Measurements from ENCODE around the gene D2HGDH. TPM values are rescaled to one million over a fixed set of nuclear protein-coding genes. Genes with fewer than 3 reads are reported as not detected.
A peak's percentile ranks its signal among the peaks of the same experiment; 100 is the strongest.

D2HGDH gene
- total and polyA plus RNA-seq, 10 of the 15 experiments (the other 5 are each of a cell fraction or from before 2014, with no cell fraction given), result 0.52 to 32.1 (median 11.0) TPM

DNA sequence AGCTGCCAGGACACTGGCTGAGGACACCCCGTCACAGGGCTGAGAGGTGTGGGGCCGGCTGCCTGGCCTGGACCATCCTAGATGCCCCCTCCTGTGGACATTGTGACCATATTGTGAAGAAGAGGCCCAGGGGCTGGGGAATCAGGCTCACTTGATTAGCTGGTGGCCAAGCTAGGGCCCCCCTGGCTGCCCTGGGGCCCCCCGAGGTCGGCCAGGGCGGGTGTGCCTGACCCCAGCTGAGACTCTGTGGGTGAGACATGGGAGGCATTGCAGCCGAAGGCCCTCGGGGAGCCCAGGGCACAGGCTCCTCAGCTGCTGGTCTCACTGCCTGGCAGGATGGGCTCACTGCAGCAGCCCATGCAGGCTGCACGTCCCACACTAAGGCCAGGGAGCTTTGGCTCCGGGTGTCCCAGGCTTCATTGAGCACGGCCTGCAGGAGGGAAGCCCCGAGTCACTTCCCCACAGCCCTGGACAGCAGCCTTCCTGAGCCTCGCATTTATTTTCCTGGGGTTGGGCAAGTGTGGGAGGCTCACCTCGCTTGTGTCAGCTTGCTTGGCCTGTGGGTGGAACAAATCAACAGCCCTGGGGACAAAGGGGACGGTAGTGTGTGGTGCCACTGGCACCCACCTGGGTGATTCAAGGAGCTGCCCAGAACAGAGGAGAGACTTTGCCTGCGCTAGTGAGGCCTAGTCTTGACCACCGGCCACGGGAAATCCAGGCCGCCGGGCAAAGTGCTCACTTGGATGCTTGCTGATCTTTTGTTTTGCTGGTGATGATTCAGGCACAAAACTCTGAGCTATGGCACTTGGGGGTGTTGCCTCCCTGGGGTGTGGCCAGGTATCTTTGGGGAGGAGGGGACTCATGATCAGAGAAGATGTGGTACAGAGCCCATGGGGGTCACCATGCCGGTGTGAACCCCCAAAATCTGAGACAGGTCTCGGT lies 43.5 kb downstream of the D2HGDH start:
- FAIRE-seq, result no peak
- TF ChIP-seq WRNIP1 (IDR thresholded peaks at IDR 0.05; ENCODE audit: borderline replicate concordance, low read depth, low read length) (no peak), ZBED1 (IDR thresholded peaks at IDR 0.05; ENCODE audit: borderline replicate concordance) (no peak), CTCF (IDR thresholded peaks at IDR 0.05 in 2 of 3, conservative IDR thresholded peaks at IDR 0.05 in 1 of 3; ENCODE audit: control insufficient read depth in 2 of 3, extremely low read depth in 1 of 3, insufficient read depth in 1 of 3, low read depth in 3 of 3, low read length in 3 of 3) (no peak), CBX5 (IDR thresholded peaks at IDR 0.05; ENCODE audit: low read depth) (no peak), HDAC6 (IDR thresholded peaks at IDR 0.05; ENCODE audit: unreplicated experiment) (no peak), E2F8 (IDR thresholded peaks at IDR 0.05; ENCODE audit: low read depth, partially characterized antibody) (no peak), MXI1 (IDR thresholded peaks at IDR 0.05; ENCODE audit: low read depth, low read length) (no peak), E4F1 (IDR thresholded peaks at IDR 0.05; ENCODE audit: borderline replicate concordance, partially characterized antibody) (no peak), NRF1 (conservative IDR thresholded peaks at IDR 0.05; ENCODE audit: low read depth, low read length) (no peak)
- TF ChIP-seq, protein P1, sequence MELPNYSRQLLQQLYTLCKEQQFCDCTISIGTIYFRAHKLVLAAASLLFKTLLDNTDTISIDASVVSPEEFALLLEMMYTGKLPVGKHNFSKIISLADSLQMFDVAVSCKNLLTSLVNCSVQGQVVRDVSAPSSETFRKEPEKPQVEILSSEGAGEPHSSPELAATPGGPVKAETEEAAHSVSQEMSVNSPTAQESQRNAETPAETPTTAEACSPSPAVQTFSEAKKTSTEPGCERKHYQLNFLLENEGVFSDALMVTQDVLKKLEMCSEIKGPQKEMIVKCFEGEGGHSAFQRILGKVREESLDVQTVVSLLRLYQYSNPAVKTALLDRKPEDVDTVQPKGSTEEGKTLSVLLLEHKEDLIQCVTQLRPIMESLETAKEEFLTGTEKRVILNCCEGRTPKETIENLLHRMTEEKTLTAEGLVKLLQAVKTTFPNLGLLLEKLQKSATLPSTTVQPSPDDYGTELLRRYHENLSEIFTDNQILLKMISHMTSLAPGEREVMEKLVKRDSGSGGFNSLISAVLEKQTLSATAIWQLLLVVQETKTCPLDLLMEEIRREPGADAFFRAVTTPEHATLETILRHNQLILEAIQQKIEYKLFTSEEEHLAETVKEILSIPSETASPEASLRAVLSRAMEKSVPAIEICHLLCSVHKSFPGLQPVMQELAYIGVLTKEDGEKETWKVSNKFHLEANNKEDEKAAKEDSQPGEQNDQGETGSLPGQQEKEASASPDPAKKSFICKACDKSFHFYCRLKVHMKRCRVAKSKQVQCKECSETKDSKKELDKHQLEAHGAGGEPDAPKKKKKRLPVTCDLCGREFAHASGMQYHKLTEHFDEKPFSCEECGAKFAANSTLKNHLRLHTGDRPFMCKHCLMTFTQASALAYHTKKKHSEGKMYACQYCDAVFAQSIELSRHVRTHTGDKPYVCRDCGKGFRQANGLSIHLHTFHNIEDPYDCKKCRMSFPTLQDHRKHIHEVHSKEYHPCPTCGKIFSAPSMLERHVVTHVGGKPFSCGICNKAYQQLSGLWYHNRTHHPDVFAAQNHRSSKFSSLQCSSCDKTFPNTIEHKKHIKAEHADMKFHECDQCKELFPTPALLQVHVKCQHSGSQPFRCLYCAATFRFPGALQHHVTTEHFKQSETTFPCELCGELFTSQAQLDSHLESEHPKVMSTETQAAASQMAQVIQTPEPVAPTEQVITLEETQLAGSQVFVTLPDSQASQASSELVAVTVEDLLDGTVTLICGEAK (IDR thresholded peaks at IDR 0.05; ENCODE audit: borderline replicate concordance), result no peak

More for the DNA sequence above, 43.5 kb downstream of the D2HGDH start:
- Histone ChIP-seq H3K36me3 (ENCODE audit: control insufficient read depth in 2 of 2, insufficient read depth in 2 of 2, low read length in 1 of 2) (no peaks in the 10 kb centered on the region), H3K4me1 (ENCODE audit: control insufficient read depth, insufficient read depth, low read length) (peaks cover under 1% of the 10 kb centered on the region), H3K9me3 (replicated peaks; ENCODE audit: control insufficient read depth, insufficient read depth, low read length) (no peaks in the 10 kb centered on the region), H3K79me2 (ENCODE audit: control insufficient read depth, insufficient read depth, low read length) (no peaks in the 10 kb centered on the region), H3K27ac (ENCODE audit: control insufficient read depth, insufficient read depth) (no peak overlapping the region), H3K4me3 (no peak overlapping the region), H2AFZ (ENCODE audit: control insufficient read depth, low read depth, low read length) (no peak overlapping the region), H3K9ac (ENCODE audit: control insufficient read depth, insufficient read depth, low read length) (no peak overlapping the region), H3K27me3 (replicated peaks in 1 of 2; ENCODE audit: control insufficient read depth in 2 of 2, insufficient read depth in 2 of 2, low read length in 1 of 2) (no peaks in the 10 kb centered on the region), H3K4me2 (ENCODE audit: control insufficient read depth, insufficient read depth) (no peak overlapping the region), H4K20me1 (ENCODE audit: control insufficient read depth, insufficient read depth) (no peaks in the 10 kb centered on the region)
- ATAC-seq (peak; percentile 22), DNase-seq (ENCODE audit: low read depth, low spot score) (no peak)
- BruUV-seq (replicated peaks), result no TSS peak
- intact Hi-C loops (cut with micrococcal nuclease; ENCODE audit: unreplicated experiment), result no loop called here
- ChIA-PET POLR2A (no interaction called here), CTCF (interaction anchor here (1.3 to 1.7 kb wide), 2 partner anchors 12 to 49 kb away, joined by 5 to 6 read pairs; no protein-coding TSS in a partner anchor), SMC1A (ENCODE audit: uncharacterized antibody, unreplicated experiment) (no interaction called here), RAD21 (ENCODE audit: unreplicated experiment) (no interaction called here)
- 37% methylated on average over 21 of the region's 21 CpGs for WGBS (ENCODE audit: insufficient coverage, insufficient replicate concordance, low lambda C conversion rate, missing lambda C conversion rate)
- in situ Hi-C loops (cut with MboI), result no loop called here
